H1 (cell line): Measurements from ENCODE around the gene KDM5A. TPM values are rescaled to one million over a fixed set of nuclear protein-coding genes. Genes with fewer than 3 reads are reported as not detected.
A peak's percentile ranks its signal among the peaks of the same experiment; 100 is the strongest.

Source experiments
- CTCF ChIA-PET: fragments of 300-600 bp; sonication (Branson Sonifier 250); formaldehyde crosslinking; loops from one replicate; lab custom pipeline; 2021; ENCODE audit not compliant: partially characterized antibody; lab: Charles Lee
- POLR2A ChIA-PET: fragments of 300-600 bp; sonication (Branson Sonifier 250); formaldehyde crosslinking; loops from one replicate; lab custom pipeline; 2021; ENCODE audit warnings: inconsistent platforms; ENCODE audit not compliant: partially characterized antibody; lab: Charles Lee
- DNase-seq, 2 experiments: peaks; one replicate each; pipeline versions ENCODE4 v3.0.0 to v3.0.0-alpha.2; 2010 to 2022; ENCODE audit warnings: low spot score in 2 of 2, low read depth in 1 of 2, mixed read lengths in 1 of 2
- FAIRE-seq: peaks from 2 replicates; lab custom pipeline; 2011; peaks lifted over from hg19 to GRCh38; lab: Jason Lieb, UNC
- H2AFZ ChIP-seq: 2 replicates; pipeline ENCODE4 v1.8.1; 2012; ENCODE audit warnings: low read length, inconsistent platforms
- H2AK5ac ChIP-seq: 2 replicates; pipeline ENCODE4 v1.6.1; 2013; ENCODE audit warnings: low read depth, low read length
- H2BK120ac ChIP-seq: replicated peaks from 2 replicates; pipeline ENCODE3; 2013; ENCODE audit warnings: low read depth, low read length, inconsistent platforms
- H2BK12ac ChIP-seq: 2 replicates; pipeline ENCODE4 v1.6.1; 2013; ENCODE audit warnings: low read depth, low read length
- H2BK15ac ChIP-seq: 2 replicates; pipeline ENCODE4 v1.6.1; 2013; ENCODE audit warnings: low read length
- H2BK20ac ChIP-seq: 2 replicates; pipeline ENCODE4 v1.6.1; 2013; ENCODE audit warnings: low read length
- H2BK5ac ChIP-seq: 2 replicates; pipeline ENCODE4 v1.6.1; 2013; ENCODE audit warnings: low read depth, low read length
- H3K14ac ChIP-seq: 2 replicates; pipeline ENCODE4 v1.6.1; 2013; ENCODE audit warnings: inconsistent platforms; ENCODE audit not compliant: insufficient read length
- H3K18ac ChIP-seq: 2 replicates; pipeline ENCODE4 v1.6.1; 2013; ENCODE audit warnings: low read length; ENCODE audit errors: extremely low read depth
- H3K23ac ChIP-seq: 2 replicates; pipeline ENCODE4 v1.6.1; 2013; ENCODE audit warnings: inconsistent platforms; ENCODE audit not compliant: insufficient read length
- H3K23me2 ChIP-seq: 2 replicates; pipeline ENCODE4 v1.6.1; 2013; ENCODE audit warnings: low read depth, low read length
- H3K27ac ChIP-seq: 2 replicates; pipeline ENCODE4 v1.6.1; 2011; ENCODE audit warnings: low read depth, low read length, inconsistent platforms
- H3K27me3 ChIP-seq, 4 experiments: replicated peaks in 1 of 4; 1 replicate in 1 of 4; 2 replicates in 3 of 4; pipeline versions ENCODE4 v1.6.1 to v1.8.1; 2011 to 2013; ENCODE audit warnings: low read length in 3 of 4, mild to moderate bottlenecking in 3 of 4, inconsistent platforms in 2 of 4, mixed read lengths in 2 of 4, moderate library complexity in 1 of 4; ENCODE audit not compliant: control insufficient read depth in 3 of 4, insufficient read depth in 3 of 4; ENCODE audit errors: extremely low read depth in 1 of 4
- H3K36me3 ChIP-seq, 4 experiments: 2 replicates each; pipeline versions ENCODE4 v1.6.1 to v1.8.1; 2011 to 2013; ENCODE audit warnings: mild to moderate bottlenecking in 4 of 4, low read length in 3 of 4, moderate library complexity in 2 of 4, control low read depth in 1 of 4, inconsistent platforms in 1 of 4; ENCODE audit not compliant: insufficient read depth in 4 of 4, control insufficient read depth in 2 of 4
- H3K4ac ChIP-seq: replicated peaks from 2 replicates; pipeline ENCODE3; 2013; ENCODE audit warnings: low read length, low read depth, mixed read lengths, inconsistent platforms; ENCODE audit not compliant: insufficient read length
- H3K4me1 ChIP-seq, 4 experiments: replicated peaks in 1 of 4; 1 replicate in 1 of 4; 2 replicates in 3 of 4; pipeline versions ENCODE4 v1.6.1 to v1.8.1; 2011 to 2013; ENCODE audit warnings: low read length in 3 of 4, inconsistent platforms in 2 of 4, mixed read lengths in 1 of 4; ENCODE audit not compliant: insufficient read depth in 4 of 4, control insufficient read depth in 3 of 4
- H3K4me2 ChIP-seq, 2 experiments: 2 replicates each; pipeline versions ENCODE4 v1.6.1 to v1.8.1; 2011 to 2013; ENCODE audit warnings: low read depth in 2 of 2, low read length in 2 of 2, control low read depth in 1 of 2, inconsistent platforms in 1 of 2, mild to moderate bottlenecking in 1 of 2; ENCODE audit not compliant: insufficient read depth in 1 of 2
- H3K4me3 ChIP-seq, 4 experiments: fragments of 200-600, 300-600 bp in 1 of 4; sonication (generic), shearing (Covaris generic), sonication (Bioruptor Twin) in 1 of 4; 2 replicates each; pipeline versions ENCODE4 v1.5.1 to v1.8.1; 2011 to 2016; ENCODE audit warnings: low read length in 4 of 4, low read depth in 3 of 4, control low read depth in 2 of 4, inconsistent platforms in 2 of 4, mild to moderate bottlenecking in 2 of 4, mixed read lengths in 1 of 4, moderate library complexity in 1 of 4; ENCODE audit not compliant: insufficient read depth in 2 of 4; ENCODE audit errors: extremely low read depth in 1 of 4
- H3K56ac ChIP-seq: replicated peaks from 2 replicates; pipeline ENCODE3; 2013; ENCODE audit warnings: low read depth, mild to moderate bottlenecking, mixed read lengths, low read length, inconsistent platforms; ENCODE audit not compliant: insufficient read length
- H3K79me1 ChIP-seq: 2 replicates; pipeline ENCODE4 v1.6.1; 2013; ENCODE audit warnings: low read depth, low read length, control low read depth
- H3K79me2 ChIP-seq, 2 experiments: 2 replicates each; pipeline versions ENCODE4 v1.6.1 to v1.8.1; 2012 to 2013; ENCODE audit warnings: low read length in 2 of 2, mild to moderate bottlenecking in 2 of 2, inconsistent platforms in 1 of 2; ENCODE audit not compliant: insufficient read depth in 2 of 2, control insufficient read depth in 1 of 2
- H3K9ac ChIP-seq, 4 experiments: replicated peaks in 1 of 4; 1 replicate in 1 of 4; 2 replicates in 3 of 4; pipeline versions ENCODE4 v1.6.1 to v1.8.1; 2011 to 2013; ENCODE audit warnings: low read depth in 3 of 4, low read length in 3 of 4, control low read depth in 2 of 4, mild to moderate bottlenecking in 2 of 4, moderate library complexity in 2 of 4, inconsistent platforms in 1 of 4; ENCODE audit errors: extremely low read depth in 1 of 4
- H3K9me3 ChIP-seq, 2 experiments: 2 replicates each; pipeline versions ENCODE4 v1.6.1 to v1.8.1; 2012 to 2013; ENCODE audit warnings: mild to moderate bottlenecking in 2 of 2, moderate library complexity in 2 of 2, control low read depth in 1 of 2, inconsistent platforms in 1 of 2, low read depth in 1 of 2, low read length in 1 of 2, mixed read lengths in 1 of 2; ENCODE audit not compliant: insufficient read depth in 2 of 2
- H4K20me1 ChIP-seq, 2 experiments: replicated peaks in 1 of 2; 2 replicates each; pipeline versions ENCODE3 to v1.8.1; 2011 to 2013; ENCODE audit warnings: inconsistent platforms in 2 of 2, low read length in 2 of 2, mild to moderate bottlenecking in 1 of 2; ENCODE audit not compliant: insufficient read depth in 2 of 2, control insufficient read depth in 1 of 2
- H4K5ac ChIP-seq: 2 replicates; pipeline ENCODE4 v1.6.1; 2013; ENCODE audit warnings: low read length, low read depth, mixed read lengths, inconsistent platforms; ENCODE audit not compliant: insufficient read length
- H4K8ac ChIP-seq: 2 replicates; pipeline ENCODE4 v1.8.0; 2013; ENCODE audit warnings: mild to moderate bottlenecking, moderate library complexity, low read length, inconsistent platforms; ENCODE audit not compliant: insufficient read depth; ENCODE audit errors: extremely low read depth
- H4K91ac ChIP-seq: replicated peaks from 2 replicates; pipeline ENCODE3; 2013; ENCODE audit warnings: low read length, mixed read lengths, inconsistent platforms; ENCODE audit not compliant: insufficient read length
- SP1 ChIP-seq: IDR thresholded peaks from 2 replicates; pipeline ENCODE4 v1.6.1; 2011; ENCODE audit warnings: low read depth, low read length
- WGBS, 2 experiments: shearing (Covaris generic) in 1 of 2; methylation state at CpG; one replicate each; pipeline versions ENCODE4 v1.1.6 to v1.1.7; 2013 to 2015; ENCODE audit warnings: low lambda C conversion rate in 2 of 2, mixed read lengths in 2 of 2, inconsistent platforms in 1 of 2, low coverage in 1 of 2, missing lambda C conversion rate in 1 of 2; ENCODE audit not compliant: insufficient replicate concordance in 2 of 2, insufficient coverage in 1 of 2, insufficient read length in 1 of 2; ENCODE audit errors: extremely low coverage in 1 of 2, missing lambda C conversion rate in 1 of 2; 5-methylcytosine and 5-hydroxymethylcytosine counted together
- polyA plus RNA-seq, 7 experiments: library from polyadenylated mRNA; depleted of rRNA in 3 of 7; stranded (reverse) in 5 of 7; unstranded in 2 of 7; fragments of >200 nt in 5 of 7; fragments of 200-250 nt in 2 of 7; gene quantifications; 1 replicate in 5 of 7; 2 replicates in 1 of 7; 4 replicates in 1 of 7; pipeline versions ENCODE4 v1.2.1 to v1.2.3, GENCODE V29; 2011 to 2013; ENCODE audit warnings: missing spikeins in 2 of 7, mixed read lengths in 2 of 7
- total RNA-seq: library from RNA; stranded (reverse); fragmentation: NEBNext Ultra II Directional; extraction: Animal tissue kit (Norgen Biotek cat#: 25700); gene quantifications from 2 replicates; pipeline ENCODE4 v1.2.1, GENCODE V29; 2021

KDM5A gene
- total and polyA plus RNA-seq, 2 of the 8 experiments (the other 6 are each of a cell fraction or from before 2014, with no cell fraction given): 6.3 to 36.9 TPM

GRCh38 chr12:242496-242895, 146.6 kb downstream of the KDM5A start:
- Histone ChIP-seq H2BK12ac (no peak overlapping the region), H4K8ac (no peak overlapping the region), H3K4me1 (no peaks in the 10 kb centered on the region), H3K23ac (peak overlapping the region; percentile 96), H3K27ac (no peak overlapping the region), H3K9me3 (peaks cover 2 to 6% of the 10 kb centered on the region in 2 experiments; a peak in 3 of 4 replicates), H3K36me3 (no peaks in the 10 kb centered on the region), H3K27me3 (no peaks in the 10 kb centered on the region), H3K18ac (no peak overlapping the region), H3K79me2 (no peaks in the 10 kb centered on the region), H4K20me1 (no peaks in the 10 kb centered on the region), H3K4ac (no peak overlapping the region), H3K4me2 (no peak overlapping the region), H3K4me3 (no peak overlapping the region), H4K91ac (no peak overlapping the region), H3K56ac (no peak overlapping the region), H2BK20ac (no peak overlapping the region), H2AFZ (no peak overlapping the region), H2BK5ac (peak overlapping the region; percentile 35; the same call in 1 of the 2 replicates), H2BK15ac (no peak overlapping the region), H2AK5ac (no peak overlapping the region), H3K14ac (no peak overlapping the region), H4K5ac (no peak overlapping the region), H3K23me2 (no peaks in the 10 kb centered on the region), H3K79me1 (no peaks in the 10 kb centered on the region), H3K9ac (no peak overlapping the region), H2BK120ac (no peak overlapping the region)
- no peak for FAIRE-seq
- 89% methylated on average over 15 of the region's 15 CpGs; no CpG with 5 or more reads in 1 of the 2 experiments for WGBS, 2 experiments
- no peak for TF ChIP-seq SP1
- peak in 1 of 2 experiments; percentile 32 for DNase-seq
- POLR2A ChIA-PET: interaction anchor here (1.1 kb wide), 1 partner anchor 12 kb away, joined by 3 read pairs; no protein-coding TSS in a partner anchor
- CTCF ChIA-PET: interaction anchor here (3.5 kb wide), 1 partner anchor 22 kb away, joined by 15 read pairs; no protein-coding TSS in a partner anchor
